Cardiac fibroblast (primary cell): Measurements from ENCODE around the gene SMYD3.

ENCODE experiments used
- DNase-seq, 2 donors: peaks; one replicate each; pipeline versions ENCODE4 v3.0.0 to v3.0.0-alpha.2; 2010; ENCODE audit warnings: low read depth in 2 of 2
- H3K4me3 ChIP-seq, 2 donors: replicated peaks in 1 of 2; 1 replicate in 1 of 2; 2 replicates in 1 of 2; pipeline ENCODE4 v1.5.1; 2011; ENCODE audit warnings: low read depth in 2 of 2, low read length in 2 of 2, mild to moderate bottlenecking in 2 of 2, moderate library complexity in 1 of 2
- CTCF ChIP-seq: IDR thresholded peaks from one replicate; pipeline ENCODE4 v1.5.1; 2011; ENCODE audit warnings: low read depth, mild to moderate bottlenecking, low read length, inconsistent platforms

SMYD3 gene

GRCh38 chr1:246518456-246519205 lies 11.6 kb upstream of the SMYD3 start:
- no peak overlapping the region for H3K4me3 ChIP-seq
- DNase-seq = no peak
- TF ChIP-seq CTCF = no peak

- no peak for TF ChIP-seq CTCF
- DNase-seq = no peak
- H3K4me3 ChIP-seq = no peak overlapping the region
Measured at GRCh38 chr1:246517391-246517790, 10.3 kb upstream of the SMYD3 start.

GRCh38 chr1:246516126-246516525 lies 9.0 kb upstream of the SMYD3 start:
- H3K4me3 ChIP-seq = no peak overlapping the region
- DNase-seq = no peak
- TF ChIP-seq CTCF = no peak

GRCh38 chr1:246515390-246516005 lies 8.4 kb upstream of the SMYD3 start:
- TF ChIP-seq CTCF = no peak
- DNase-seq = peak in 1 of 2 donors; percentile 9
- H3K4me3 ChIP-seq = no peak overlapping the region

- TF ChIP-seq CTCF = no peak
- H3K4me3 ChIP-seq = no peak overlapping the region
- no peak for DNase-seq
Measured at GRCh38 chr1:246513619-246514343, 6.7 kb upstream of the SMYD3 start.

- H3K4me3 ChIP-seq = no peak overlapping the region
- TF ChIP-seq CTCF = no peak
- no peak for DNase-seq
Measured at GRCh38 chr1:246513041-246513440, 6.0 kb upstream of the SMYD3 start.
